Trophoblast cell (in vitro differentiated cells and primary cell): Measurements from ENCODE around the gene OPCML.

ENCODE experiments used
- DNase-seq, 2 donors: peaks; one replicate each; pipeline ENCODE4 v3.0.0-alpha.2; 2016
- H2AFZ ChIP-seq: 2 replicates; pipeline ENCODE4 v1.6.1; 2013; ENCODE audit warnings: low read length, moderate library complexity, mild to moderate bottlenecking; ENCODE audit not compliant: insufficient read depth, poor library complexity
- H2AK5ac ChIP-seq: 2 replicates; pipeline ENCODE4 v1.6.1; 2013; ENCODE audit warnings: mild to moderate bottlenecking, low read length
- H2BK120ac ChIP-seq: 2 replicates; pipeline ENCODE4 v1.6.1; 2013; ENCODE audit warnings: low read length, mild to moderate bottlenecking, moderate library complexity; ENCODE audit not compliant: insufficient read depth, poor library complexity
- H2BK12ac ChIP-seq: 2 replicates; pipeline ENCODE4 v1.6.1; 2013; ENCODE audit warnings: mild to moderate bottlenecking, low read length, moderate library complexity
- H2BK5ac ChIP-seq: 2 replicates; pipeline ENCODE4 v1.6.1; 2013; ENCODE audit warnings: low read length, low read depth, moderate library complexity, mild to moderate bottlenecking; ENCODE audit not compliant: poor library complexity
- H3K14ac ChIP-seq: 2 replicates; pipeline ENCODE4 v1.6.1; 2013; ENCODE audit warnings: mild to moderate bottlenecking, low read length
- H3K18ac ChIP-seq: 2 replicates; pipeline ENCODE4 v1.6.1; 2013; ENCODE audit warnings: mild to moderate bottlenecking, low read length
- H3K23ac ChIP-seq: 2 replicates; pipeline ENCODE4 v1.6.1; 2013; ENCODE audit warnings: low read length
- H3K27ac ChIP-seq: 2 replicates; pipeline ENCODE4 v1.5.1; 2013; ENCODE audit warnings: low read depth, mild to moderate bottlenecking, inconsistent platforms, low read length, moderate library complexity
- H3K27me3 ChIP-seq: 2 replicates; pipeline ENCODE4 v1.6.1; 2013; ENCODE audit warnings: inconsistent platforms, mild to moderate bottlenecking, low read length, moderate library complexity; ENCODE audit not compliant: insufficient read depth
- H3K36me3 ChIP-seq, 2 experiments: 1 replicate in 1 of 2; 2 replicates in 1 of 2; pipeline ENCODE4 v1.6.1; 2013; ENCODE audit warnings: low read length in 2 of 2, mild to moderate bottlenecking in 2 of 2, moderate library complexity in 1 of 2; ENCODE audit not compliant: insufficient read depth in 2 of 2, control insufficient read depth in 1 of 2
- H3K4ac ChIP-seq: 2 replicates; pipeline ENCODE4 v1.6.1; 2013; ENCODE audit warnings: low read depth, mild to moderate bottlenecking, low read length, moderate library complexity
- H3K4me1 ChIP-seq, 2 experiments: 1 replicate in 1 of 2; 2 replicates in 1 of 2; pipeline ENCODE4 v1.6.1; 2013; ENCODE audit warnings: low read length in 2 of 2, mild to moderate bottlenecking in 2 of 2, moderate library complexity in 1 of 2; ENCODE audit not compliant: insufficient read depth in 2 of 2, control insufficient read depth in 1 of 2
- H3K4me2 ChIP-seq: 2 replicates; pipeline ENCODE4 v1.6.1; 2013; ENCODE audit warnings: inconsistent platforms, mild to moderate bottlenecking, low read length, moderate library complexity
- H3K4me3 ChIP-seq: 2 replicates; pipeline ENCODE4 v1.5.1; 2013; ENCODE audit warnings: mild to moderate bottlenecking, low read depth, low read length, inconsistent platforms
- H3K79me1 ChIP-seq: one replicate; pipeline ENCODE4 v1.6.1; 2013; ENCODE audit warnings: low read length
- H3K79me2 ChIP-seq: 2 replicates; pipeline ENCODE4 v1.6.1; 2013; ENCODE audit warnings: low read length, mild to moderate bottlenecking; ENCODE audit not compliant: control insufficient read depth, insufficient read depth, poor library complexity
- H3K9ac ChIP-seq: 2 replicates; pipeline ENCODE4 v1.6.1; 2013; ENCODE audit warnings: mild to moderate bottlenecking, low read length
- H3K9me3 ChIP-seq: 2 replicates; pipeline ENCODE4 v1.6.1; 2013; ENCODE audit warnings: low read depth, mild to moderate bottlenecking, control low read depth, inconsistent platforms, low read length; ENCODE audit not compliant: insufficient read depth
- H4K12ac ChIP-seq: 2 replicates; pipeline ENCODE4 v1.6.1; 2013; ENCODE audit warnings: low read depth, mild to moderate bottlenecking, low read length, moderate library complexity
- H4K8ac ChIP-seq: 2 replicates; pipeline ENCODE4 v1.6.1; 2013; ENCODE audit warnings: low read depth, mild to moderate bottlenecking, low read length, moderate library complexity
- H4K91ac ChIP-seq: one replicate; pipeline ENCODE4 v1.6.1; 2013; ENCODE audit warnings: low read depth, mild to moderate bottlenecking, low read length, moderate library complexity
- WGBS: extraction: QIAGEN DNeasy Blood & Tissue Kit; methylation state at CpG from one replicate; pipeline ENCODE4 v1.1.7; 2013; ENCODE audit warnings: missing lambda C conversion rate; ENCODE audit not compliant: insufficient read length, insufficient coverage; ENCODE audit errors: extremely low coverage; 5-methylcytosine and 5-hydroxymethylcytosine counted together

OPCML gene

GRCh38 chr11:132638423-132638822, 893.9 kb downstream of the OPCML start:
- Histone ChIP-seq H4K8ac (no peak overlapping the region), H3K18ac (no peak overlapping the region), H4K91ac (no peak overlapping the region), H2BK120ac (no peak overlapping the region), H2BK12ac (no peak overlapping the region), H2AK5ac (no peak overlapping the region), H3K4me2 (no peak overlapping the region), H2AFZ (no peak overlapping the region), H3K4ac (no peak overlapping the region), H3K27ac (no peak overlapping the region), H3K9me3 (no peaks in the 10 kb centered on the region), H3K4me3 (no peak overlapping the region), H3K4me1 (no peaks in the 10 kb centered on the region), H3K23ac (no peak overlapping the region), H3K9ac (no peak overlapping the region), H4K12ac (no peak overlapping the region), H2BK5ac (no peak overlapping the region), H3K14ac (no peak overlapping the region), H3K79me1 (no peaks in the 10 kb centered on the region), H3K36me3 (no peaks in the 10 kb centered on the region), H3K79me2 (no peaks in the 10 kb centered on the region), H3K27me3 (no peaks in the 10 kb centered on the region)
- no peak for DNase-seq
- no CpG with 5 or more reads among the region's 1 CpG for WGBS

DNA sequence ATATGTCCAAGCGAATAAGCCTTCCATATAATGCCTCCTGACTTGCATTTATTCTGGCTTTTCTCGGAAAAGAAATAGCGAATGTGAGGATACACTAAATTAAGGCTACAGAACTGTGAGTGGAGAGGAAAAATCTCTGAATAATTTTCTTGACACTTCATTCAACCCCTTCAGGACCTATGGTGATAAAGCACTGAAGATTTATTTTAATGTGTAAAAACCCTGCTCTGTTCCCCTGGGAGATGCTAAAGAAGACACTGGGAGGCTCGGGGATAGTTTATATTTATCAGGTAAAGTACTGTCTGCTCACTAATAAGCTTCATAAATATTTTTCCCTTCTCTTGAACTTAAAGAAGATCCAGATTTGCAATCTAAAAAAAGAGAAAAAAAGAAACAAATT, 895.8 kb downstream of the OPCML start:
- no peak overlapping the region for H2BK12ac ChIP-seq
- no CpG with 5 or more reads among the region's 4 CpGs for WGBS
- DNase-seq = no peak

DNA sequence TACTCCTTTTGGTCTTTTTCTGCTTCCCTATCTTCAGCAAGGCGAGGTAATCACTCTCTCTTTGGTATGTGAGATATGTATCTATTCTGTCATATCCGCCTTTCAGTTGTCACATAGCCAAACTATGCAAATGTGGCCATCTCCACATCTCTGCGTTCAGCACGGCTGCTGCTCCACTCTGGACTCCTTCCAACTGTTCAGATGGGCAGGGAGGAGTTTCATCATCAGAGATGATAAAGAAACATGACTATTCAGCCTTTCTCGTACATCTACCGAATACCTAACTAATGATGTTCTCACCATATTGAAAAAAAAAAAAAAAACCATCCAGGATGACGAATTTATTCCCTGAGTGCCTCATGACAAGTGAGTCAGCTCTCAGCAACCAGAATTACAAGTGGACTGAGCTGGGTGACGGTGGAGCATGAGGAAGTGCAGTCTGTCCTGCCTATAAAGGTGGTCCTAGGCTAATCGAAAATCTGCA, 899.6 kb downstream of the OPCML start:
- Histone ChIP-seq H3K79me2 (no peaks in the 10 kb centered on the region), H4K8ac (no peak overlapping the region), H2BK12ac (no peak overlapping the region), H3K4me3 (no peak overlapping the region), H4K12ac (no peak overlapping the region), H3K23ac (no peak overlapping the region), H3K9me3 (no peaks in the 10 kb centered on the region), H3K4me1 (no peaks in the 10 kb centered on the region), H3K18ac (no peak overlapping the region), H4K91ac (no peak overlapping the region), H3K9ac (no peak overlapping the region), H3K27ac (no peak overlapping the region), H3K4me2 (no peak overlapping the region), H3K14ac (no peak overlapping the region), H3K27me3 (no peaks in the 10 kb centered on the region), H3K36me3 (no peaks in the 10 kb centered on the region), H2BK120ac (no peak overlapping the region), H2AK5ac (no peak overlapping the region), H3K79me1 (no peaks in the 10 kb centered on the region), H3K4ac (no peak overlapping the region), H2AFZ (no peak overlapping the region), H2BK5ac (no peak overlapping the region)
- no CpG with 5 or more reads among the region's 9 CpGs for WGBS
- peak; percentile 5 to 56 for DNase-seq

More for the DNA sequence above, 895.8 kb downstream of the OPCML start:
- Histone ChIP-seq H2BK5ac (no peak overlapping the region), H3K9me3 (no peaks in the 10 kb centered on the region), H3K4me2 (no peak overlapping the region), H4K91ac (no peak overlapping the region), H3K79me2 (no peaks in the 10 kb centered on the region), H3K23ac (no peak overlapping the region), H3K18ac (no peak overlapping the region), H3K4me1 (no peaks in the 10 kb centered on the region), H3K36me3 (no peaks in the 10 kb centered on the region), H3K79me1 (no peaks in the 10 kb centered on the region), H2BK120ac (no peak overlapping the region), H2AFZ (no peak overlapping the region), H3K4ac (no peak overlapping the region), H3K27me3 (no peaks in the 10 kb centered on the region), H2AK5ac (no peak overlapping the region), H4K8ac (no peak overlapping the region), H3K14ac (no peak overlapping the region), H3K9ac (no peak overlapping the region), H4K12ac (no peak overlapping the region), H3K27ac (no peak overlapping the region), H3K4me3 (no peak overlapping the region)

DNA sequence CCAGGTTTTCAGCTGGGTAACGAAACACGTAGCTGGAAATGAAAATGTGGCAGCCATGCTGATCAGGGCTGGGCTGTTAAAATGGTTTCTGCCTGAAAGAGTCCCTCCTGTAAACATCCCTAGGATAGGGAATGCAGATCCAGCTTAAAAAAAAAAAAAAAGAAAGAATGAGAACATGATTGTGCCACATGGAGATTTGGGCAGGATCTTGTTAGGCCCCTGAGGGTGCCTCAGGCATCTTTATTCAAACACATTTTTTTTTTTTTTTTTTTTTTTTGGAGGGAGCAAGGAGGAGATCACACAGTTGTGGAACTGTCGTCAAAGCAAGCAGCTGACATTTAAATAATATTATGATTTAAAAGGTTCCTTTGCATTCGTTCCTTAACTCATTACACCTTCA, 900.3 kb downstream of the OPCML start:
- Histone ChIP-seq H2BK12ac (no peak overlapping the region), H2BK120ac (no peak overlapping the region), H2BK5ac (no peak overlapping the region), H3K27me3 (no peaks in the 10 kb centered on the region), H3K4me3 (no peak overlapping the region), H3K9me3 (no peaks in the 10 kb centered on the region), H4K8ac (no peak overlapping the region), H3K36me3 (no peaks in the 10 kb centered on the region), H3K23ac (no peak overlapping the region), H2AFZ (no peak overlapping the region), H3K79me2 (no peaks in the 10 kb centered on the region), H3K4me2 (no peak overlapping the region), H2AK5ac (no peak overlapping the region), H4K91ac (no peak overlapping the region), H3K18ac (no peak overlapping the region), H3K4me1 (no peaks in the 10 kb centered on the region), H3K4ac (no peak overlapping the region), H4K12ac (no peak overlapping the region), H3K79me1 (no peaks in the 10 kb centered on the region), H3K14ac (no peak overlapping the region), H3K27ac (no peak overlapping the region), H3K9ac (no peak overlapping the region)
- WGBS = no CpG with 5 or more reads among the region's 4 CpGs
- DNase-seq = peak in 1 of 2 donors; percentile 3
